Measurements from ENCODE around the gene TH.

Gene TH

GRCh38 chr11:2208691-2209369 is 37.2 kb upstream of the TH start:
- no peak for DNase-seq

GRCh38 chr11:2207773-2208621 is 36.4 kb upstream of the TH start:
- DNase-seq, result no peak

GRCh38 chr11:2207212-2207611 is 35.6 kb upstream of the TH start:
- DNase-seq, result no peak

GRCh38 chr11:2205981-2206690 is 34.5 kb upstream of the TH start:
- no peak for DNase-seq

- DNase-seq, result no peak
Measured at GRCh38 chr11:2205214-2205720, 33.7 kb upstream of the TH start.

- no peak for DNase-seq
Measured at GRCh38 chr11:2204361-2205213, 33.0 kb upstream of the TH start.

GRCh38 chr11:2203440-2204259 is 32.0 kb upstream of the TH start:
- no peak for DNase-seq

- DNase-seq, result no peak
Measured at GRCh38 chr11:2202900-2203439, 31.4 kb upstream of the TH start.

GRCh38 chr11:2202071-2202899 is 30.7 kb upstream of the TH start:
- no peak for DNase-seq

- DNase-seq, result no peak
Measured at GRCh38 chr11:2201542-2201941, 29.9 kb upstream of the TH start.

GRCh38 chr11:2200957-2201519 is 29.4 kb upstream of the TH start:
- no peak for DNase-seq

- DNase-seq, result no peak
Measured at GRCh38 chr11:2200536-2200935, 28.9 kb upstream of the TH start.

GRCh38 chr11:2199466-2200341 is 28.1 kb upstream of the TH start:
- no peak for DNase-seq

- no peak for DNase-seq
Measured at GRCh38 chr11:2198621-2199365, 27.2 kb upstream of the TH start.

- DNase-seq, result no peak
Measured at GRCh38 chr11:2197771-2198520, 26.3 kb upstream of the TH start.

GRCh38 chr11:2196970-2197770 is 25.6 kb upstream of the TH start:
- DNase-seq, result peak; percentile 65

- DNase-seq, result no peak
Measured at GRCh38 chr11:2195756-2196088, 24.1 kb upstream of the TH start.

All from activated CD4-positive, alpha-beta T cell treated with anti-CD3 and anti-CD28 coated beads, Interleukin-2, amount 50 U/mL, for 1 hour (primary cell).